HepG2 (cell line): ENCODE data around the gene OSBPL5. TPM values are rescaled to one million over a fixed set of nuclear protein-coding genes. Genes with fewer than 3 reads are reported as not detected.

ENCODE experiments used
- ATAC-seq: fragments of 200-7000 bp; cut with Tn5 transposase; 3 replicates; pipeline ENCODE4 v1.9.1; 2020; ENCODE audit warnings: mild to moderate bottlenecking, moderate library complexity
- BruUV-seq: library from RNA; stranded (reverse); fragments of 400-500 nt; replicated peaks from 2 replicates; lab custom pipeline; 2021; lab: Mats Ljungman, UMichigan
- CTCF ChIA-PET: fragments of 300-600 bp; formaldehyde crosslinking; extraction: SDS; loops from one replicate; lab custom pipeline; 2021; ENCODE audit warnings: low total read pairs, inconsistent platforms, low intra/inter-chr PET ratio; lab: Yijun Ruan, JAX
- POLR2A ChIA-PET: fragments of 350-600 bp; sonication (Branson Sonifier 250); formaldehyde crosslinking; loops from one replicate; lab custom pipeline; 2020; ENCODE audit warnings: antibody characterized with exemption, inconsistent platforms; lab: Yijun Ruan, JAX
- DNase-seq: peaks from one replicate; pipeline ENCODE4 v3.0.0-alpha.2; 2015; ENCODE audit warnings: low spot score
- FAIRE-seq: peaks from 3 replicates; lab custom pipeline; 2011; peaks lifted over from hg19 to GRCh38; lab: Jason Lieb, UNC
- H2AFZ ChIP-seq: one replicate; pipeline ENCODE4 v1.6.1; 2011; ENCODE audit warnings: low read length, inconsistent platforms
- H3K27ac ChIP-seq: fragments of 300-600 bp; 3 replicates; pipeline ENCODE4 v1.8.0; 2011; ENCODE audit warnings: mixed run types, mild to moderate bottlenecking, mixed read lengths, low read length, inconsistent platforms; ENCODE audit not compliant: insufficient read depth; ENCODE audit errors: extremely low read length
- H3K27me3 ChIP-seq, 2 experiments: fragments of 200-600 bp in 1 of 2; 2 replicates in 1 of 2; 3 replicates in 1 of 2; pipeline versions ENCODE4 v1.6.0 to v1.8.0; 2011; ENCODE audit warnings: low read length in 2 of 2, mild to moderate bottlenecking in 2 of 2, moderate library complexity in 2 of 2, inconsistent platforms in 1 of 2; ENCODE audit not compliant: insufficient read depth in 2 of 2, control insufficient read depth in 1 of 2
- H3K36me3 ChIP-seq, 2 experiments: fragments of 200-600 bp in 1 of 2; replicated peaks in 1 of 2; 2 replicates in 1 of 2; 3 replicates in 1 of 2; pipeline versions ENCODE4 v1.5.1 to v1.8.0; 2011; ENCODE audit warnings: low read length in 2 of 2, inconsistent platforms in 1 of 2; ENCODE audit not compliant: insufficient read depth in 2 of 2, control insufficient read depth in 1 of 2
- H3K4me1 ChIP-seq: 2 replicates; pipeline ENCODE4 v1.5.1; 2012; ENCODE audit warnings: low read length, inconsistent platforms; ENCODE audit not compliant: insufficient read depth
- H3K4me2 ChIP-seq: 2 replicates; pipeline ENCODE4 v1.6.0; 2011; ENCODE audit warnings: low read depth, low read length, inconsistent platforms
- H3K4me3 ChIP-seq, 3 experiments: fragments of 200-600 bp in 1 of 3; sonication (generic), shearing (Covaris generic) in 1 of 3; replicated peaks in 1 of 3; 2 replicates each; pipeline ENCODE4 v1.5.1; 2011 to 2016; ENCODE audit warnings: low read length in 3 of 3, inconsistent platforms in 2 of 3, low read depth in 2 of 3, mild to moderate bottlenecking in 2 of 3, control low read depth in 1 of 3, mixed read lengths in 1 of 3; ENCODE audit not compliant: insufficient read depth in 1 of 3
- H3K79me2 ChIP-seq: one replicate; pipeline ENCODE4 v1.6.1; 2011; ENCODE audit warnings: low read length, inconsistent platforms; ENCODE audit not compliant: insufficient read depth
- H3K9ac ChIP-seq: 2 replicates; pipeline ENCODE4 v1.6.0; 2011; ENCODE audit warnings: mild to moderate bottlenecking, low read depth, low read length, inconsistent platforms; ENCODE audit not compliant: insufficient read depth
- H3K9me3 ChIP-seq: 2 replicates; pipeline ENCODE4 v1.5.1; 2012; ENCODE audit warnings: mild to moderate bottlenecking, low read length
- H4K20me1 ChIP-seq: 2 replicates; pipeline ENCODE4 v1.6.0; 2011; ENCODE audit warnings: inconsistent platforms, mild to moderate bottlenecking, low read length, moderate library complexity; ENCODE audit not compliant: insufficient read depth
- FOXA3 ChIP-seq: IDR thresholded peaks from 2 replicates; pipeline ENCODE4 v1.6.1; 2016; ENCODE audit warnings: missing genetic modification reagents, missing compliant biosample characterization
- MYNN ChIP-seq: sonication (generic); formaldehyde crosslinking; IDR thresholded peaks from 2 replicates; pipeline ENCODE4 v1.4.0; 2020; ENCODE audit warnings: mild to moderate bottlenecking, low read depth, missing genetic modification reagents
- PITX1 ChIP-seq: sonication (generic); formaldehyde crosslinking; IDR thresholded peaks from 2 replicates; pipeline ENCODE4 v1.5.1; 2020; ENCODE audit warnings: mild to moderate bottlenecking, missing genetic modification reagents
- SALL1 ChIP-seq: sonication (generic); formaldehyde crosslinking; IDR thresholded peaks from 2 replicates; pipeline ENCODE4 v1.8.0; 2022; ENCODE audit warnings: mild to moderate bottlenecking, missing genetic modification reagents
- SIN3A ChIP-seq: IDR thresholded peaks from 2 replicates; pipeline ENCODE4 v1.6.1; 2011; ENCODE audit warnings: low read depth, mild to moderate bottlenecking, control low read depth, low read length, borderline replicate concordance
- ZBTB20 ChIP-seq: sonication (generic); formaldehyde crosslinking; IDR thresholded peaks from 2 replicates; pipeline ENCODE4 v1.8.1; 2023; ENCODE audit warnings: missing genetic modification reagents, low read depth, mild to moderate bottlenecking, borderline replicate concordance
- ZFP36 ChIP-seq: fragments of 150-350 bp; IDR thresholded peaks from 2 replicates; pipeline ENCODE4 v1.6.1; 2018; ENCODE audit warnings: borderline replicate concordance, low read length, low read depth; ENCODE audit not compliant: partially characterized antibody
- ZMYM4 ChIP-seq: sonication (generic); formaldehyde crosslinking; IDR thresholded peaks from 2 replicates; pipeline ENCODE4 v1.8.1; 2023; ENCODE audit warnings: mild to moderate bottlenecking, missing genetic modification reagents
- ZNF446 ChIP-seq: sonication (generic); formaldehyde crosslinking; IDR thresholded peaks from 2 replicates; pipeline ENCODE4 v1.5.0; 2020; ENCODE audit warnings: mild to moderate bottlenecking, missing genetic modification reagents
- ZNF615 ChIP-seq: sonication (generic); formaldehyde crosslinking; IDR thresholded peaks from 2 replicates; pipeline ENCODE4 v1.5.0; 2020; ENCODE audit warnings: mild to moderate bottlenecking, missing genetic modification reagents, borderline replicate concordance
- WGBS: methylation state at CpG from one replicate; pipeline ENCODE4 v1.1.6; 2017; ENCODE audit warnings: low lambda C conversion rate; 5-methylcytosine and 5-hydroxymethylcytosine counted together
- in situ Hi-C: cut with HindIII; loops from 2 replicates; pipeline ENCODE4 v1.10.0; 2017; ENCODE audit warnings: low pct_unique_long_range_greater_than_20kb; ENCODE audit not compliant: extremely low pct_ligation_motif_present
- intact Hi-C: fragments of 100-400 bp; cut with micrococcal nuclease; formaldehyde crosslinking; loops from one replicate; pipeline ENCODE4 v1.10.0; 2022; ENCODE audit not compliant: unreplicated experiment
- polyA plus RNA-seq, 8 experiments: library from polyadenylated mRNA; depleted of rRNA in 3 of 8; stranded (reverse) in 7 of 8; unstranded in 1 of 8; fragments of >200 nt; fragmentation: Illumina TruSeq in 4 of 8; extraction: Trizol in 4 of 8; gene quantifications; 2 replicates each; pipeline versions ENCODE4 v1.2.1 to v1.2.3, GENCODE V29; 2011 to 2016; ENCODE audit warnings: low read depth in 4 of 8, missing spikeins in 1 of 8, mixed read lengths in 1 of 8; ENCODE audit not compliant: insufficient read depth in 1 of 8
- total RNA-seq, 5 experiments: library from RNA; depleted of rRNA; stranded (reverse); fragments of >200 nt; fragmentation: Illumina TruSeq; extraction: Trizol; gene quantifications; 2 replicates each; pipeline ENCODE4 v1.2.3, GENCODE V29; 2016; ENCODE audit warnings: low read depth in 1 of 5
- TF ChIP-seq, protein P1 (sequence below): sonication (generic); formaldehyde crosslinking; IDR thresholded peaks from 2 replicates; pipeline ENCODE4 v1.4.0; 2020; ENCODE audit warnings: mild to moderate bottlenecking, missing genetic modification reagents
- TF ChIP-seq, protein P2 (sequence below): sonication (generic); formaldehyde crosslinking; IDR thresholded peaks from 2 replicates; pipeline ENCODE4 v1.4.0; 2020; ENCODE audit warnings: missing genetic modification reagents

Gene OSBPL5
- total and polyA plus RNA-seq, 2 of the 13 experiments (the other 11 are each of a cell fraction or from before 2014, with no cell fraction given): not detected

DNA sequence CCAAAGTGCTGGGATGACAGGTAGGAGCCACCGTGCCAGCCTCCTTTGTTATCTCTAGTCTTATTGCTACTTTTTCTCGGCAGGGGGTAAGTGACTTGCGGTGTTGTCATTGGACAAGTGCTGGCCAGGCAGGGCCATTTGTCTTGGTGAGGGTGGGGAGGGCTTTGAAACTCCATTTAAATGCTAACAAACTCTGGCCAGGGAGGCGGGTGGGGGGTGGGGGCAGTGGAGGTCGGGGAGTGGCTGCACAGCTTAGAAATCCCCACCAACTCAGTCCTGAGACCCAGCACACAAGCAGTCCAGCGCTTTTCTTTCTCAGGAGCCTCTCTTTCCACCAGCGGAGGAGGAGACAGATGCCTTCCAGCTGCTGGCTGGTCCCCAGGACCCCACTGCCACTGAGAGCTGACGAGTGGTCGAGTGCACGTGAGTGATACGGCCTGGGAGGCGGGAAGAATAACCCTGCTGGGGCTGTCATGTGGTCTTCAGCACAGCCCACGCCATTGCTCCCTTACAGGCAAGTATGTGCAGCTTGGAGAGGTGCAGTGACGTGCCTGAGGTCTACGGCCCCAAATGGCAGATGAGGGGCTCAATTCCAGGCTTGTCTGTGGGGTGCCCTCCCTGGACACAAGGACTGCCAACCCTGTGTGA is 24.2 kb upstream of the OSBPL5 start (continued):
- TF ChIP-seq FOXA3 (CRISPR knock-in tag): no peak
- TF ChIP-seq SALL1: no peak

DNA sequence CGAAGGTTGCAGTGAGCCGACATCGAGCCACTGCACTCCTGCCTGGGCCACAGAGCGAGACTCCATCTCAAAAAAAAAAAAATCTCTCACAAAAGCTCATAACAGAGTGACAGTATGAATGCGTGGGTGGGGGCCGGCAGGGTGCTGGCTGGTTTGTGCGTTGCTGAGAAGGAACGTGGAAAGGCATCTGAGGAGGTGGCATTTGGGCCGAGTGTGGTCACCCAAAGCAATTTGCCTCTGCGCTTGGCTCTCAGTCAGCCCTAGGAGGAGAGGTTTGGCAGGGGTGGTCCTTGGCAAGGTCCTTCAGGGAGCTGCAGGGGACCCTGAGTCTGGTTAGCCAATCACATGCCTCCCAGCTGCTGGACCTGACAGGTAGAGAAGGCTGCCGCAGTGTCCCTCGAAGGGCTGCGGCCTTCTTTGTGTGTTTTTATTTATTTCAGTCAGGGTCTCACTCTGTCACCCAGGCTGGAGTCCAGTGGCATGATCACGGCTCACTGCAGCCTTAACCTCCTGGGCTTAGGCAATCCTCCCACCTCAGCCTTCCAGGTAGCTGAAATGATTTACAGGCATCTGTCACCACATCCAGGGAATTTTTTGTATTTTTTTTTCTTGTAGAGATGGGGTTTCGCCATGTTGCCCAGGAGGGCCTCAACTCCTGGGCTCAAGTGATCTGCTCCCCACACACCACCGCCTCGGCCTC is 23.5 kb upstream of the OSBPL5 start:
- POLR2A ChIA-PET: no interaction called here
- in situ Hi-C loops: no loop called here
- Histone ChIP-seq H3K4me3 (no peak overlapping the region), H3K27ac (no peak overlapping the region), H3K36me3 (no peaks in the 10 kb centered on the region), H3K9ac (no peak overlapping the region)
- TF ChIP-seq SIN3A: no peak
- no peak for TF ChIP-seq ZBTB20 (CRISPR knock-in tag)
- TF ChIP-seq ZMYM4 (CRISPR knock-in tag): no peak
- TF ChIP-seq, protein P1, sequence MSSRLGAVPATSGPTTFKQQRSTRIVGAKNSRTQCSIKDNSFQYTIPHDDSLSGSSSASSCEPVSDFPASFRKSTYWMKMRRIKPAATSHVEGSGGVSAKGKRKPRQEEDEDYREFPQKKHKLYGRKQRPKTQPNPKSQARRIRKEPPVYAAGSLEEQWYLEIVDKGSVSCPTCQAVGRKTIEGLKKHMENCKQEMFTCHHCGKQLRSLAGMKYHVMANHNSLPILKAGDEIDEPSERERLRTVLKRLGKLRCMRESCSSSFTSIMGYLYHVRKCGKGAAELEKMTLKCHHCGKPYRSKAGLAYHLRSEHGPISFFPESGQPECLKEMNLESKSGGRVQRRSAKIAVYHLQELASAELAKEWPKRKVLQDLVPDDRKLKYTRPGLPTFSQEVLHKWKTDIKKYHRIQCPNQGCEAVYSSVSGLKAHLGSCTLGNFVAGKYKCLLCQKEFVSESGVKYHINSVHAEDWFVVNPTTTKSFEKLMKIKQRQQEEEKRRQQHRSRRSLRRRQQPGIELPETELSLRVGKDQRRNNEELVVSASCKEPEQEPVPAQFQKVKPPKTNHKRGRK (CRISPR knock-in tag): no peak
- TF ChIP-seq ZNF446 (CRISPR knock-in tag): no peak
- TF ChIP-seq, protein P2, sequence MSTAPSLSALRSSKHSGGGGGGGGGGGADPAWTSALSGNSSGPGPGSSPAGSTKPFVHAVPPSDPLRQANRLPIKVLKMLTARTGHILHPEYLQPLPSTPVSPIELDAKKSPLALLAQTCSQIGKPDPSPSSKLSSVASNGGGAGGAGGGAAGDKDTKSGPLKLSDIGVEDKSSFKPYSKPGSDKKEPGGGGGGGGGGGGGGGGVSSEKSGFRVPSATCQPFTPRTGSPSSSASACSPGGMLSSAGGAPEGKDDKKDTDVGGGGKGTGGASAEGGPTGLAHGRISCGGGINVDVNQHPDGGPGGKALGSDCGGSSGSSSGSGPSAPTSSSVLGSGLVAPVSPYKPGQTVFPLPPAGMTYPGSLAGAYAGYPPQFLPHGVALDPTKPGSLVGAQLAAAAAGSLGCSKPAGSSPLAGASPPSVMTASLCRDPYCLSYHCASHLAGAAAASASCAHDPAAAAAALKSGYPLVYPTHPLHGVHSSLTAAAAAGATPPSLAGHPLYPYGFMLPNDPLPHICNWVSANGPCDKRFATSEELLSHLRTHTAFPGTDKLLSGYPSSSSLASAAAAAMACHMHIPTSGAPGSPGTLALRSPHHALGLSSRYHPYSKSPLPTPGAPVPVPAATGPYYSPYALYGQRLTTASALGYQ: no peak
- no peak for TF ChIP-seq MYNN (CRISPR knock-in tag)
- TF ChIP-seq PITX1 (CRISPR knock-in tag): no peak
- TF ChIP-seq ZFP36: no peak
- no peak for TF ChIP-seq ZNF615 (CRISPR knock-in tag)
- TF ChIP-seq, all 625 proteins: peak for 0
- H3K79me2 ChIP-seq: no peaks in the 10 kb centered on the region
- intact Hi-C loops: no loop called here
- no peaks in the 10 kb centered on the region for H3K9me3 ChIP-seq
- DNase-seq (no peak), FAIRE-seq (no peak), ATAC-seq (no peak)
- no peak overlapping the region for H3K4me2 ChIP-seq
- no peaks in the 10 kb centered on the region for H3K4me1 ChIP-seq
- H3K27me3 ChIP-seq: peaks cover 7 to 60% of the 10 kb centered on the region in 2 experiments
- no peak overlapping the region for H2AFZ ChIP-seq
- CTCF ChIA-PET: no interaction called here
- 45% methylated on average over 17 of the region's 17 CpGs for WGBS
- no TSS peak for BruUV-seq
- H4K20me1 ChIP-seq: no peaks in the 10 kb centered on the region
